Stimulated activated CD8-positive, alpha-beta memory T cell treated with anti-CD3 and anti-CD28 coated beads, Interleukin-4, amount 100 ng/mL, for 24 hours (primary cell): ENCODE results near the gene IL17RD.

Experiments
- DNase-seq: peaks from one replicate; pipeline ENCODE4 v3.0.0-alpha.2; 2020; ENCODE audit warnings: low read depth

The IL17RD gene

DNA sequence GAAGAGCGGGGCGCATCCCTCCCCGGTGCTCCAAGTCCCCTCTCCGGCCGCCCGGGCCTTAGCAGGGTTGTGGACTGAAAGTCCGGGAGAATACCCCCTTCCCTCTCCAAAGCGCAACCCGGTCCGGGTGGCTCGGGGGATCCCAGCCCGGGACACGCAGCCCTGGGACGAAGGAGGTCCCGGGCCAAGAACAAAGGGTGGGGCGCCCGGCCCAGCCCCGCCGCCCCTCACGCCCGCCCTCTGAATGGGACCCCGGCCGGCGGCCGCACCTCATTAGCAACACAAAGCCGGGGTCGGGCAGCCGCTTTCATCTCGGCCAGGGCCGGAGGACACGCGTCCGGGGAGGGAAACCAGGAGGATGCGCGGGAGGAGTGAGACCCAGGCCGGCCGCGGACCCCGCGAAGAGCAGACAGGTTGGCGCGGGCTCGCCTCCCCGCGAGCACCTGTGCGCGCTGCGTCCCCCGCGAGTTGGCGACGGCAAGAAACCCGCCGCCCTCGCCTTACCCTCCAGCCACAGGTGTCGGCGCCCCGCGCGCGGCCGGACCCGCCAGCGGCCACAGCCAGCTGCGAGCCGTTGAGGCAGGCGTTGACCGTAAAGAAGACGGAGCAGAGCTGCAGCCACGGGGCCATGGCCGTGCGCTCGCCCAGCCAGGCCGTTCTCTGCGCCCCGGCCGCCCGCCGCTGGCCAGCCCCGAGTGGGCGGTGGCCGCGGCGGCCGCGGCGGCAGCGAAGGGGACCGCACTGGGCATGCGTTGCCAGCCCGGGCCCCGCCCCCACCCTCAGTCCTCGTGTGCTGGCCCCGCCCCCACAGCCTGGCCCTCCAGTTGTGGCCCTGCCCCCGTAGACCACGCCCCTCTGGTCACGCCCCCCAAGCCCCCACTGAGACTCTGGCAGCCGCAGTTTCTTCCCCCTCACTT lies at the start of gene IL17RD:
Gene IL17RD, minus strand, starts transcription at position 697 of the 917 bp plus-strand sequence. Its CDS starts 67 bp downstream, at position 630.
- peak; percentile 58 for DNase-seq

DNA sequence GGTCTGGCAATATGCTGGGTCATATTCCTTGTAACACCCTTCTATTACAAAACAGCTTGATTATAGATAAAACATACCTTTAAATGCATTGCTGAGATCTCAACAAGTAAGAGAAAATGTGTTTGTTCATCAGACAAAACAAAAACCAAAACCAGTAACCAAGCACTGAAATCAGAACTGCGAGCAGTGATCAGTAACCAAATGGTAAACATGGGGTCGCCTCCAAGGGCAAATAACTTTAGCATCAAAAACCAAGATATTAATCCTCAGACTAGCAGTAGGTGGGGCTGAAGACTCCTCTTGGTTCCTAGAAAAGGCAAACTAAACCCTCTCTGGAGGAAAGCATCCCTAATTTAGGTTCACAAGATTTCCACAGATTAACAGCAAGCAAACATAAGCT lies 41.3 kb upstream of the IL17RD start:
- no peak for DNase-seq

DNA sequence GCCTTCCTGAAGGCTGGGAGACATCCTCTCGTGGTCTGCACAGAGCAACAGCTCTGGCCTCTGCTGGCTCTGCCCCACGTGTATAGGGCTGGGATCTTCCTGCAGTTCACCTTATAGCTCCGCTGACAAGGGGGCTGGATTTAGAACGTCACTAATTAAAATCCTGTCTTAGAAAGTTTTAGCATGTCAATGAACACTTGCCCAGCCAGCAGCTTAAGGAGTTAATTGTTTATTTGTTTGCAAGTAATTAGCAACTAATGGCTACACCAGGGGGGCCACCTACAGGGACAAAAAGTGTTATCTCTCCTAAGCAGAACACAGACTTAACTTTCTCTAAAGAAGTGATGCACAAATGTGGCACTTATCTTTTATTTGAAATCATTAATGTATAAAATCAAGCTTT lies 34.7 kb upstream of the IL17RD start, which contains the start of gene HESX1:
Gene HESX1, minus strand, starts transcription at position 84 of the 403 bp plus-strand sequence. Its CDS starts 60 bp downstream, at position 24.
- no peak for DNase-seq

DNA sequence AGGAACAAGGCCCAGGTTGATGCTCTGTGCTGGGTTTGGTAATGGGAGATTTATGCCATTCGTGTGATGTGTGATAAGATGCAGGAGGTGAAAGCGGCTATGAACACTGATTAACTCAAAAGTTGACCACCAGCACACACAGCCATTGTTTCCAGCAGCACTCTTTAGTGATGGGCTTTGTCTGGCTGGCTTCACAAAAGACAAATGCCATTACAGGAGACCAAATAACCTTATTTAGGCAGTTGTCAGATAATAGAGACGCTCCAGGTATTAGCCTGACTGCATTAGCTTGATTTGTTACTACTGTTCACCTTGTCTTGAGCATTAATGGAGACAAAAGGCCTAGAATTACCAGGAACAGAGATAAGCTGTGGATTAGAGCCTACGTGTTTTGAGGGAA lies 29.5 kb upstream of the IL17RD start:
- no peak for DNase-seq

DNA sequence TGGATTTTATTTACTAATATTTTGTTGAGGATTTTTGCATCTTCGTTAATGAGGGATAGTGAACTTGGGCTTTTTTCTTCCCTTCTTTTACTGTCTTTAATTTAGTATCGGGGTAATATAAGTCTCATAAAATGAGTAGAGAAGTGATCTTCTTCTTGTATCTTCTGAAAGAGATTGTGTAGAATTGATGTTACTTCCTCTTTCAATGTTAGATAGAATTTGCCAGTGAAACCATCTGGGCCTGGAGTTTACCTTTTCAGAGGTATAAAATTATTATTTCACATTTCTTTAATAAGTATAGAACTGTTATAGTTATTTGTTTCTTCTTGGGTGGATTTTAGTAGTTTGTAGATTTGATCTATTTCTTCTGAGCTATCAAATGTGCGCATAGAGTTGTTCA lies 26.9 kb upstream of the IL17RD start:
- DNase-seq = no peak

DNA sequence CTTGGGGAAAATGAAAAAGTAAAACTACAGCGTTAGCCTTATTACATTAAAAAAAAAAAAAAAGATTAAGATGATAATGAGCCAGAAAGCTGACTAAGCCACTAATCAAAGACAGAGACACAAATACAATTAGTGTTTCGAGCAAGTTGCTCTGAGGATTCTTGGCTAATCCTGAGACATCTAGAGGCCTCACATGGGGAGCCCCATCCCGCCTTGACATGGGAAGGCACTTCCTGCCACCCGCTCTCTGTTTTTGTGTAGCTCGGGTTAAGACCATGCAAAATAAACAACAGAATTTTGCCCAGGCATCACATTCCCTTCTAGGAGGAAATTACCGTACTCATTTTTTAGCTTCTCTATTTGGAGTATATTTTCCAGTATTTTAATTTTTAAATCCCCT lies 19.4 kb upstream of the IL17RD start:
- no peak for DNase-seq

DNA sequence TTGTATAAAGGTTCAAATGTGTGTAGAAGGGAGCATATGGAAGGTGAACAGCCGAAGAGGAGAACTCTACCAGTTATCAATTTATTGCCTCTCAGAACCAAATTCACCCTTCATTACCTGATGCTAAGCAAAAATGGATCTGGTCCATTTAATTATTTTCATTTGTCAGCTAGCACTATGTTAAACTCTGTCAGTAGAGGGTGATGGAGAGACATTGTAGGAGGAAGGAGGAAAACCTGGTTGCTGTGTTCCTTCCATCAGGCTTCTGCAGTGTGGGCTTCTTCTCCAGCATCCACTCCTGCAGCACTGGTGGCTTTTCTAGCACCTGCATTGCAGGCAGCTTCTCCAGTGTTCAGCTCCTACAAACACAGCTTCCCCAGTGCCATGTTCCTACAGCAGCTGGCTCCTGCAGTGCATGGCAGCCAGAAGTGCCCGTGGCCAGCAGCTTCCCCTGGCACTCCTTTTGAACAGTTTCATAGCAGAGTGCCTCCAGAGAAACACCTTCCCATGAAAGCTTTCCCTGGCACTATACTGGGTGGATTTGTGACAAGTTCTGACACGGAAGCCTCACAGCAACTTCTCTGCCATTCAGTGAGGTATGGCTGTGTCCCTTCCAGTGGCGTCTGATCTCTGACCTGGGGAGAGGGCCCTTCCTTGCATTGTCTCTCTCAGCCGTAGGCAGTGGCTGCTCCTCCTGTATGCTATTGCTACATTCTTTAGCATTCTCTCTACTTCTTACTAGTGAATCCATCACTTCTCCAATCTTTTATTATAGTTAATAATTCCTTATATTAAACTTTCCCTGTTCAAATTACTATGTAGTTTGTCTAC lies 14.6 kb upstream of the IL17RD start:
- DNase-seq = no peak

DNA sequence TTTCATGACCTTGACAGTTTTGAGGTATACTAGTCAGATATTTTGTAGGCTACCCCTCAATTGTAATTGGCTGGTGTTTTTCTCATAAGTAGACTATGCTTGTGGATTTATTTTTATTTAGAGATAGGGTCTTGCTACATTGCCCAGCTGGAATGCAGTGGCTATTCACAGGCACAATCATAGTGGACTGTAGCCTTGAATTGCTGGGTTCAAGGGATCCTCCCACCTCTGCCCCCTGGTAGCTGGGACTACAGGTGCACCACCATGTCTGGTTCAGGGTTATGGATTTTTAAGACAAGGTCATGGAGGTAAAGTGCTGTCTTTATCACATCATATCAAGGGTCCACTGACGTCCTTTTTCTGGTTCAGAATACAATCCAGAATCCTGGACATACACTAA lies 10.9 kb upstream of the IL17RD start:
- no peak for DNase-seq

DNA sequence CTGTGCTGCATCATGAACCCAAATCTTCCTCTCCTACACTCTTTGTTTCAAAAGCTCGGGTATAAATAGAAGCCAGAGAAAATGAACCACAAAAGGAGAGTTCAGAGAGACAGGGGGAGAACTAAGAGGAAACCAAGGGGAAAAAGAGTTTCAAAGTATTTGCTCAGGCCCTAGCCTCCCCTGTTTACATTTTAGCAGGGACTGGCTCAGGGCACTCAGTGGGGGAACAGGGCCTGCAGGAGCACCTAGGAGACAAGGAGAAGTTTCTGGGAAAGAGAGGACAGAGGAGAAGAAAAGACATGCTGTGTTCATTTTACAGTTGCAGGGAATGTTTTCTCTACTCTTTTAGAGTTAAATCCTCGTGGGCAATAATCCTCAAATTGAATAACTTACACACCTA lies 8.5 kb upstream of the IL17RD start:
- no peak for DNase-seq

DNA sequence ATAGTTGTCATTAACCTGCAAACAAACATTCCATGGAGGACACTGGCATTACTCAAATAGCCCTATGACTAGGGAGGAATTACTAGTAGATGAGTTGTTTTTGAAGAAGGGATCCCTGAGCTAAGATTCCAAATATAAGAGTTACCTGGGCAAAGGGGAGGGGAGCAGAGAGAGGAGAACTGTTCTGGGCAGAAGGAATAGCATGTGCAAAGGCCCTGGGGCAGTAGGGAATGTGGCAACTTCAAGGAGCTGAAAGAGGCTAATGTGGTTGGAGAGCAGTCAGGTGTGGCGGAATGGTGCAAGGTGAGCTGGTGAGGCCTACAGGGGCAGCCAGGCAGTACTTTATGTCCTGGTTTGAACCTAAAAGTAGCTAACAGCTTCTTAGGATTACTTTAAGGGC lies 5.8 kb upstream of the IL17RD start:
- DNase-seq = no peak

DNA sequence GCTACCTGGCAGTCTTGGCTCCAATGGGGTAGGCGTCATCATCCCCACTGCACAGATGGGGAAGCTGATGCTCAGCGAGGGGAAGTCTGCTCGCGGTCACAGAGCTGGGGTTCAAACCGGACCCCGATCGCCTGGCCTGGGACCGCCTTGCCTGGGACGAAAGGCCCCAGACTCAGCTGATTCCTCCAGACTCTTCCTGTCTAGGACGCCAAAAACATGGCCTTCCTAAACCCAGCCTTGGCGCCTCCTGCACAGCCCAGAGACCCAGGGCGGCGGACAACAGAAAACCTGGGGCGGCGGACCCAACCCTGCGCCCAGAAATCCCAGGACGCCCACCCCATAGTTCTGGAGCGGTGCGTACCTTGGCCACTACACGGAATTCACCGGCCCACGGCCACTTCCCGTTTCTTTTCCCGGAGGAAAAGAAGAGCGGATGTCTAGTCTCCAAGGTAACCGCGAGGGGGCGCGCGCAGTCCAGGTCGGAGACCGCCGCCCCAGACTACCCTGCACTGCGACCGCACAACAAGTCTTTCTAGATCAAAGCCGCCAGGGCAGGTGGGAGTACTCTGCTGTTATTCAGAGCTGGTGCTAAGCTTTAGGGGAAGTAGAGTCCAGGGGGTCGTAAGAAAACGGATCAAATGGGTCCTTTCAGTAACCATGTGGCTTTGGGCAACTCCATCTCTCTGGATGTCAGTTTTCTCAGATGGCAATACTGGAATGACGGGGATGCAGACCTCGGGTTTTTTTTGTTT lies 4.9 kb upstream of the IL17RD start:
- DNase-seq = peak; percentile 43

DNA sequence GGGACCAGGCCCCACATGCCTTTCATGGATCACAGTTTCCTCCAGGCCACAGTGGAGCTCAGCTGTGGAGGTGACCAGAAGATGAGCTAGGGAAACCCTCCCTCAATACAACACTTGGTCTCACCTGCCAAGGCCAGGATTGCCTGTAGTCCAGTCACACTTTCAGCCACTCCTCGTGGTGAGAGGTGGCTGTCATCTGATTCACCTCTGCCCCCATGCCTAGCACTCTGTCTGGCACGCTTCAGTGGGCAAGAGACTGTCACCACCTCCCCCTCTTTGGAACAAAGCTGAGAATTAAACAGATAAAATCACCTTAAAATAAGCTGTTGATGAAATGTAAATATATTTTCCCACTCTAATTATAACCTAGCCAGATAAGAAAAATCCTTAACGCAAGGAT lies 4.0 kb upstream of the IL17RD start:
- no peak for DNase-seq

DNA sequence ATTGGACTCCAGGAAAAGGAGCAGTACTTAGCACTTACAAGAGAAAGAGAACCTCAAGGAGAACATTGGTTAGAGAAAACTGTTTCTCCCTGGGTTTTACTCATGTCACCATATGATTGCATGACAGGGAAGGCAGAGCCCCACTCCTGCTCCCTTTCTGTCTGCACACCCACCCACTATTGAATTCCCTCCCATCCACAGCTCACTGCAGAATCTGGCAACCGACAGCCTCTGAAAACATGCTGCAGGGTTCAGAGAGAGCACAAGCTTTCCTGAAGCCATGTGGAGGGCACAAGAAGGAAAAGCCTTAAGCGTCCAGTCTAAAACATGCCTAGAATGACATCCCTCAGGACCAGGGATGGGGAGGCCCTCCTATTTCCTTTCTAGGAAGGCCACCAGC lies 3.0 kb upstream of the IL17RD start:
- no peak for DNase-seq

DNA sequence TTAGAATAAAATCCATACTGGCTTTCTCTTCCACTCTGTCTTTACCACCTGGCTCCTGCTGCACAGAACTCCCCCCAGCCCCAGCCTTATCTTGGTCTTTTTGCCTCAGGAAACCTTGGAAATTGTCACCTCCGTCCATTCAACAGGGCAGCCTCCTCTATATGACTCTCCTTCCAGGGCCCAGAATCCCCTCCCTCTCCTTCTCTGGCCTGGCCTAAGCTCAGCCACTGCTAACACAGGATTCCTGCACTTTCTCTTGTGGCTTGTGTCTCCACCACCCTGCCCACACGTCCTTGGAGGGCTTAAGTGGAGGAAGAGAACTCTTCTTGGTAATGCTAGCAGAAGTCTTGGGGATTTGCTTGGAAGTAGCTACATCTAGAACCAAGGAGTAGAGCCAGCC lies 1.5 kb upstream of the IL17RD start:
- DNase-seq = no peak

DNA sequence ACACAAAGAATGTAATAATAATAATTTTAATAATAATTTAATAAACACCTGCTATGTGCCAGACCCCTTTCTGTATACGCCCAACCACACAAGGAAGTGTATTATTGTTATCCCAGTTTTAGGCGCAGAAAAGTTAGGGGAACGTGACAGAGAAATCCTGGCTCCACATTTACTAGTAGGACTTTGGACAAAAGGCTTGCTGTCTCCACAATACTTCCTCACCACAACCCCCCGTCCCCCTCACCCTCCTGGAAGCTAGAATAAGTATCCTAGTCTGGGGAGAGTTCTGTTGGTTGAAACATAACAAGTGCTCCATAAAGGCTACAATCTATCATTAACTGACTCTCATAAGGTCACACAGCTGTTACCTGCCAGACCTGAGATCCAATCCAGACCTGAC lies 488 bp upstream of the IL17RD start:
- DNase-seq = no peak

DNA sequence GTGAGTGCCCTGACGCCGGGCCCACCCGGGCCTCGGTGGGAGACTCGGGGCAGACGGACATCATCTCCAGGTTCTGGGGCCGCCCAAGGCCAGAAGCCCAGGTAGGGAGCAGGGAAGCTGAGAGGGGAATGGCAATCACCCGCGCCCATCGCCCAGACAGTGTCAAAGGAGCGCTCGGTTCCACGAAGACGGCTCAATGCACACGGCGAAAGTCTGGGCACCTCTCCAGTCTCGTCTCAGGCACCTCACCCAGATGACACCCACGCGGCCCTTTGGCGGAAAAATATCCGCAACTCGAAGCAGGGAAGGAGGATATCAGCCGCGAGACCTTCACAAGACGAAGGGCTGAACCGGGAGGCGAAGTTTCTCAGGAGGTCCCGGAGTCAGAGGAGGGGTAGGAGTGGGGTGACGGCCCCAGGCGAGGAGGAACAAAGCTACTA lies 916 bp downstream of the IL17RD start:
- no peak for DNase-seq

DNA sequence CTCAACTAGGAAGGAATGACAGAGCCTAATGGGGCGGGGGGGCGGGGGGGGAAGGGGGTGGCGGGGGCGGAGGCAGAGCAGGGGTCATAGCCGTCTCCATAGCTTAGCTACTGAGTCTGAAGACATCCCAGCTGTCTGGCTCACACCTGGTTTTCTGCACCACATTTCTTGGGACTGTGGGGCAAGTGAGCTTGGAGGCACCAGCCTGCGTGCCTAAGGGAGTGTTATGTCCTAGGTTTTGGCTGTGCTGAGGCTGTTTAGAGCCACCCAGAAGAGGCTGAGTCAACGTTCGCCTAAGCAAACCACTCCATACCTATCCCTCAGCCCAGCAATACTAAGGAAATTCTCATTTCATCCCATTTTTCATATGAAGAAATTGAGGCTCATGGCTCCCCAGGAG lies 1.4 kb downstream of the IL17RD start:
- no peak for DNase-seq

DNA sequence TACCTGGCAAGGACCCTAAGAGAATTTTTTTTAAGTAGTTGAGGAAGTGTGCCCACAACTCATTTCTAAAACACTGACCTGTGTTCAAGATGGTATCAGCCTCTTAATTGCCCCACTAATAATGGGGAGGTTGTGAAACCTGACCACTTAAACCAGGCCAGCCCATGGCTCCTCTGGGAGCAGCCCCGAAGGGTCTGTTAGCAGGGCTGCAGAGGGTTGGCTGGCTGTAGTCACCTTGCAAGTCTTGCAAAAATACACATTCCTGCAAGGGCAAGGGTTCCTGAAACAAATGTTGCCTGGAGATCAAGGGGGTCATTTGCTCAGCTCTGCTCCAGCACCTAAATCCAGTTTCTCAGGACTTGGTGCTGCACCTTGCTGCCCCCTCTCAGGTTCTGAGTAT lies 3.2 kb downstream of the IL17RD start:
- DNase-seq = no peak

DNA sequence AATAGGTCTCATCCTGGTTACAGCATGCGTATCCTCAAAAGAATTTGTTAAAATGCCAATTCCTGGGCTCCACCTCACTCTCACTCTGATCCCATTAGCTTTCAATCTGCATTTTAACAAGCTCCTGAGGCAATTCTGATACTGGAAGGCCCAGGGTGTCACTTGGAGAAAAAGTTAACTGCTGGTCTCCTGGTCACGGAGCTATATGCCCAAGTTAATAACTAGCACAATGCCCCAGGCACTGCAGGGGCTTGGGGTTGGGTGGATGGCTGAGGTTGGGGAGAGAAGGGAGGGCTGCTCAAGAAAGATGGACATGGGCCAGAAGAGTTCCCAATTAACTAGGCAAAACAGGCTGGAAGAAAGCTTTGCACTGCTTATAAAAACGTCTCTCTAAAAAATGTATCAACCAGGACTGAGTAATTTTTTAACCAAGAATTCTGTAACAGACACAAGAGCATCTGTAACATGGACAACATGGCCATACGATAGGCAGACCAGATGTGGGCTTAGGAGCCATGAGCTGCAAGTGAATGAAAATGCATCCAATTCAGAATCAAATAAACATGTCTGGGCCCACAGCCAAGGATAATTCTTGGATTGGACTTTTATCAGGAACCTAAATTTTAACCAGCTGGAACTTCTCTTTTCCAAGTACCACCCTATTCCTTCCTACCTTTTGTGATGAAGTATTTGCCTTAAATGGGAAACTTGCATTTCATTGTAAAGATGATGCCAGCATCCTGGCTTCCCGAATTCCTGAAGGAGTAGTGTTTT lies 4.2 kb downstream of the IL17RD start:
- DNase-seq = no peak

DNA sequence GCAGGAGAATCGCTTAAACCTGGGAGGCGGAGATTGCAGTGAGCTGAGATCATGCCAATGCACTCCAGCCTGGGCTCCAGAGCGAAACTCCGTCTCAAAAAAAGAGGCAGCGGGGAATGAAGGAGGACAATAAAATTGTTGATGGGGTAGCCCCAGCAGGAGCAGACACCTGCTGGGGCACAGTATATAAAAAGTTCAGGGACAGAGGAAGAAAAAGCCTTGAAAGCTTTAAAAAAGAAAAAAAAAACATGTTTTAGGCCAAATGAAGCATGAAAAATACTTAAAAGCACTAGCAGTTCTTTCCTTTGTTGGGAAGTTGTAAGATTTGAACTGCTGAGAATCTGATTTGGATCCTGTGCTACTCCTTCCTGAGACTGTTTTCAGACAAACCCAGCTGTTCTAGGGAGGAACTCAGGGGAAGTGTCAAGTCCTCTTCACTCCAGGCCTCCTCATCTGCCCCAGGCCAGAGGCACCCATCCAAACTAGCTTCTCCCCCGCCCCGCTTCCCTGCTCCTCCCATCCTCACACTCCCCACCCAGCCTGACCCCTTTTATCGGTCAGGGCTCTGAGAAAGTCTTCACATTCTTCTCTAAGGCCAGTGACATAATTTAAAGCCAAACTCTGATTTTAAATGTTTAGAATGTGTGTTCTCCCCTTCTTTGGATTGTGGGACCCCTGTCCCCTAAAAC lies 4.9 kb downstream of the IL17RD start:
- DNase-seq = no peak
